Common myeloid progenitor, CD34-positive (primary cell): ENCODE data around the gene USO1.
A peak's percentile ranks its signal among the peaks of the same experiment; 100 is the strongest.

Source experiments
- CTCF ChIA-PET: fragments of 350-600 bp; sonication (Branson Sonifier 250); formaldehyde crosslinking; loops from one replicate; lab custom pipeline; 2021; ENCODE audit warnings: antibody characterized with exemption; lab: Charles Lee
- POLR2A ChIA-PET: fragments of 350-600 bp; sonication (Branson Sonifier 250); formaldehyde crosslinking; loops from one replicate; lab custom pipeline; 2021; ENCODE audit warnings: antibody characterized with exemption; lab: Charles Lee
- DNase-seq, 3 donors: peaks; one replicate each; pipeline versions ENCODE4 v3.0.0 to v3.0.0-alpha.2; 2013
- H3K27ac ChIP-seq, 2 experiments: 1 replicate in 1 of 2; 2 replicates in 1 of 2; pipeline ENCODE4 v1.7.0; 2013; ENCODE audit warnings: inconsistent platforms in 2 of 2, low read length in 2 of 2, mild to moderate bottlenecking in 2 of 2, low read depth in 1 of 2, moderate library complexity in 1 of 2; ENCODE audit not compliant: severe bottlenecking in 2 of 2, insufficient read depth in 1 of 2, poor library complexity in 1 of 2
- H3K27me3 ChIP-seq, 5 experiments: replicated peaks in 2 of 5; 1 replicate in 3 of 5; 2 replicates in 2 of 5; pipeline versions ENCODE4 v1.6.1 to v1.7.0; 2013; ENCODE audit warnings: low read length in 4 of 5, mild to moderate bottlenecking in 2 of 5, moderate library complexity in 2 of 5, inconsistent platforms in 1 of 5; ENCODE audit not compliant: insufficient read depth in 5 of 5, control insufficient read depth in 4 of 5
- H3K36me3 ChIP-seq, 4 experiments: 1 replicate in 2 of 4; 2 replicates in 2 of 4; pipeline versions ENCODE4 v1.6.1 to v1.7.0; 2013; ENCODE audit warnings: low read length in 3 of 4, control low read depth in 1 of 4, mild to moderate bottlenecking in 1 of 4; ENCODE audit not compliant: control insufficient read depth in 4 of 4, insufficient read depth in 4 of 4
- H3K4me1 ChIP-seq, 4 experiments: 1 replicate in 3 of 4; 2 replicates in 1 of 4; pipeline versions ENCODE4 v1.6.1 to v1.7.1; 2013; ENCODE audit warnings: low read length in 3 of 4, mild to moderate bottlenecking in 3 of 4, control low read depth in 1 of 4, inconsistent platforms in 1 of 4, moderate library complexity in 1 of 4; ENCODE audit not compliant: control insufficient read depth in 4 of 4, insufficient read depth in 4 of 4; ENCODE audit errors: control extremely low read depth in 1 of 4
- H3K4me3 ChIP-seq, 7 experiments: 1 replicate in 4 of 7; 2 replicates in 3 of 7; pipeline versions ENCODE4 v1.5.1 to v1.7.0; 2013; ENCODE audit warnings: mild to moderate bottlenecking in 7 of 7, low read length in 6 of 7, moderate library complexity in 6 of 7, inconsistent platforms in 2 of 7, low read depth in 2 of 7, control low read depth in 1 of 7; ENCODE audit not compliant: insufficient read depth in 4 of 7, control insufficient read depth in 1 of 7; ENCODE audit errors: extremely low read depth in 1 of 7
- H3K9me3 ChIP-seq, 5 experiments: 1 replicate in 4 of 5; 2 replicates in 1 of 5; pipeline versions ENCODE4 v1.6.1 to v1.7.1; 2013; ENCODE audit warnings: low read length in 4 of 5, mild to moderate bottlenecking in 2 of 5, inconsistent platforms in 1 of 5, low read depth in 1 of 5, moderate library complexity in 1 of 5; ENCODE audit not compliant: control insufficient read depth in 4 of 5, insufficient read depth in 2 of 5; ENCODE audit errors: control extremely low read depth in 1 of 5
- WGBS: methylation state at CpG from one replicate; pipeline ENCODE4 v1.1.5; 2013; ENCODE audit not compliant: insufficient coverage; 5-methylcytosine and 5-hydroxymethylcytosine counted together

The USO1 gene

DNA sequence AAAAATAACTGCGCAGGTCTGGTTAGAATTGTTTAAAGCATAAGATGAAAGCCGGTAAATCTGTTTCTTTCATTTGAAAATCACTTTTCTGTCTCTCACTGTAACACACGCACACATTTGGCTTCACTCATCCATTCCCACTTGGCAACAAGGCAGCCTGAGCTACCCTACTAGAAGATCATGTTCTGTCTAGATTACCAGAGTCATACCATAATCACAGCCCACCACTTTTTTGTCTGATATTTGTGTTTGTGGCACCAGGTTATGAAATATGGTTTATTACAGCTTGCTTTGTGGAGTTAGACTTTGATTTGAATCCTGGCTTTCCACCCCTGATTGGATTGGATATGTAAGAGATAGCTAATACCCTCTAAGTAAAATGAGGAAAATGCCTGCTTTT lies 2.2 kb downstream of the USO1 start:
- H3K4me3 ChIP-seq = peak overlapping the region in 3 of 7 experiments; percentile 3 to 18 (median 12)
- DNase-seq = no peak
- no peaks in the 10 kb centered on the region for H3K36me3 ChIP-seq
- POLR2A ChIA-PET = no interaction called here
- CTCF ChIA-PET = interaction anchor here (1.0 to 10.1 kb wide), 7 partner anchors 10 to 122 kb away, joined by 3 to 51 read pairs (median 6); no protein-coding TSS in a partner anchor
- no peaks in the 10 kb centered on the region for H3K27me3 ChIP-seq
- no peaks in the 10 kb centered on the region for H3K9me3 ChIP-seq
- peaks cover 10 to 39% (median 33%) of the 10 kb centered on the region in 4 experiments for H3K4me1 ChIP-seq
- WGBS = 100% methylated on average over 2 of the region's 3 CpGs
- H3K27ac ChIP-seq = no peak overlapping the region

DNA sequence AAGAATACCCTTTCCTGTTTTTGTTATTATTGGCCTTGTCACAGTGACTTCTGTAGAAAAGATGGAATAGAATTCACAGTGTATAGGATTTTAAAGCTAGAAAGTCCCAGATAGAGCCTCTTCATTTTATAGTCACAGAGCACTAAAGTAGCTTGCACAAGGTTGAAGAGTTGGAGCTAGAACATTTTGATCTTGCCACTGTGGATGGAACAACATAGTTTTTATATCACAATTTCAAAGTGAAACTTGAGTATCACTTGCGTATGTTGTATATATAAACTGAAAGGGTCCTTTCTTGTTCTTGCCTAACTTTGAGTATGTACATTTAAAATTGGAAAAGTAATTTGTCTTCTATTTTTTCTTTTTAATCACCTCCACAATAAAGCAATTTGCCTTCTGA lies 2.7 kb downstream of the USO1 start:
- ChIA-PET CTCF (interaction anchor here (1.0 to 10.1 kb wide), 7 partner anchors 9 to 121 kb away, joined by 3 to 51 read pairs (median 6); no protein-coding TSS in a partner anchor), POLR2A (no interaction called here)
- Histone ChIP-seq H3K4me3 (peak overlapping the region in 1 of 7 experiments; percentile 18), H3K4me1 (peaks cover 10 to 39% (median 31%) of the 10 kb centered on the region in 4 experiments), H3K9me3 (no peaks in the 10 kb centered on the region), H3K27ac (no peak overlapping the region), H3K27me3 (no peaks in the 10 kb centered on the region), H3K36me3 (no peaks in the 10 kb centered on the region)
- WGBS = no CpG with 5 or more reads among the region's 1 CpG
- no peak for DNase-seq

DNA sequence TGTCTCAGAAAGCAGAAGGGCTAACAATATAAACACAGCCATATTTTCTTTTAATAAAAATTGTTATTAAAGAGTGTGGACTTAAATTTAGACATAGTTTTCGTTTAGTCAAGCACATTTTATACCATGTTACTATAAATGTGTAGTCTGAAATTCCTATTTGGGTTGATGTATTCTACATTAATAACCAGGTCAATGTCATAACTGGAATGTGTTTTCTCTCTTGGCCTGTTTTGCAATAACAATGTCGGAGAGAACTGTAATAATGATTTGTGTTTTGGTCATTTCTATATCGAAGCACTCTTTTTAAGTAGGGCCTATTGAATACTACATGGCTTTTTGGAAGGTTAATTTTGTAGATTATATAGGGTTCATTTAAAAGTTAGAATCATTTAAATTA lies 5.5 kb downstream of the USO1 start:
- Histone ChIP-seq H3K9me3 (peaks cover 0 to 5% (median 0%) of the 10 kb centered on the region in 5 experiments), H3K27me3 (no peaks in the 10 kb centered on the region), H3K4me3 (no peak overlapping the region), H3K4me1 (peaks cover 0 to 19% (median 14%) of the 10 kb centered on the region in 4 experiments), H3K36me3 (peaks cover 0 to 2% (median 0%) of the 10 kb centered on the region in 4 experiments), H3K27ac (no peak overlapping the region)
- POLR2A ChIA-PET = no interaction called here
- CTCF ChIA-PET = interaction anchor here (0.6 to 10.1 kb wide), 2 partner anchors 16 to 74 kb away, joined by 4 to 51 read pairs; no protein-coding TSS in a partner anchor
- no peak for DNase-seq
- WGBS = no CpG with 5 or more reads among the region's 3 CpGs

- ChIA-PET POLR2A (interaction anchor here (0.6 kb wide), 1 partner anchor 13 kb away, joined by 3 read pairs; no protein-coding TSS in a partner anchor), CTCF (interaction anchor here (2.4 kb wide), 1 partner anchor 15 kb away, joined by 5 read pairs; no protein-coding TSS in a partner anchor)
- no peaks in the 10 kb centered on the region for H3K4me1 ChIP-seq
- H3K9me3 ChIP-seq = peaks cover 0 to 5% (median 0%) of the 10 kb centered on the region in 5 experiments
- DNase-seq = peak in 1 of 3 donors; percentile 24
- H3K36me3 ChIP-seq = peaks cover 0 to 3% (median 1%) of the 10 kb centered on the region in 4 experiments
- no peak overlapping the region for H3K27ac ChIP-seq
- H3K4me3 ChIP-seq = no peak overlapping the region
- no peaks in the 10 kb centered on the region for H3K27me3 ChIP-seq
Observed at GRCh38 chr4:75733369-75733768, 9.0 kb downstream of the USO1 start.

- DNase-seq = no peak
- Histone ChIP-seq H3K27me3 (no peaks in the 10 kb centered on the region), H3K27ac (no peak overlapping the region), H3K9me3 (peaks cover 0 to 5% (median 0%) of the 10 kb centered on the region in 5 experiments), H3K4me1 (no peaks in the 10 kb centered on the region), H3K36me3 (peaks cover 0 to 5% (median 1%) of the 10 kb centered on the region in 4 experiments), H3K4me3 (no peak overlapping the region)
- POLR2A ChIA-PET = no interaction called here
- no CpG with 5 or more reads among the region's 2 CpGs for WGBS
- CTCF ChIA-PET = interaction anchor here (1.2 to 2.4 kb wide), 3 partner anchors 8 to 13 kb away, joined by 3 to 6 read pairs (median 5); no protein-coding TSS in a partner anchor
Observed at GRCh38 chr4:75735525-75735924, 11.1 kb downstream of the USO1 start.

DNA sequence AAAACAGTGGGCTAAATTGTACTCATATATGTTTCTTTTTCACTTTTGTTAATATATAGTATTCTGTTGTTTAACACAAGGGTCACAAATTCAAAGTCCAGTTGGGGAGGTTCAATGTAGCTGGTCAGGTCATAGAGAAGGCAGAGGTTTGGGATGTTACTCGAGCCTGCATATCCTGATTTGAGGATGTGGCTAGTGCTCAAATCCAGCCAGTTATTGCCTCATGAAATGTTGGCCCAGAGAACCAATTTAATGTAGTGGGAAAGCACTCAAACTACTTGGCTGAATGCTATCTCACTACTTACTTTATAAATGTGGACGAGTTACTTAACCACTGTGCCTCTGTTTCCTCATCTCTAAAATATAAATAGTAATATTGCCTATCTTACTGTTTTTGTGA lies 12.5 kb downstream of the USO1 start:
- Histone ChIP-seq H3K36me3 (peaks cover 0 to 5% (median 1%) of the 10 kb centered on the region in 4 experiments), H3K4me1 (no peaks in the 10 kb centered on the region), H3K27me3 (no peaks in the 10 kb centered on the region), H3K27ac (no peak overlapping the region), H3K4me3 (no peak overlapping the region), H3K9me3 (peaks cover 0 to 5% (median 0%) of the 10 kb centered on the region in 5 experiments)
- POLR2A ChIA-PET = no interaction called here
- WGBS = 100% methylated on average over 1 of the region's 2 CpGs
- DNase-seq = no peak
- CTCF ChIA-PET = interaction anchor here (1.3 to 1.5 kb wide), 5 partner anchors 10 to 111 kb away, joined by 3 to 6 read pairs (median 4); no protein-coding TSS in a partner anchor

GRCh38 chr4:75737398-75737797 lies 13.0 kb downstream of the USO1 start:
- Histone ChIP-seq H3K27me3 (no peaks in the 10 kb centered on the region), H3K9me3 (peaks cover 0 to 5% (median 0%) of the 10 kb centered on the region in 5 experiments), H3K36me3 (peaks cover 0 to 5% (median 1%) of the 10 kb centered on the region in 4 experiments), H3K27ac (no peak overlapping the region), H3K4me3 (no peak overlapping the region), H3K4me1 (no peaks in the 10 kb centered on the region)
- ChIA-PET POLR2A (no interaction called here), CTCF (interaction anchor here (1.3 to 1.5 kb wide), 4 partner anchors 9 to 110 kb away, joined by 3 to 4 read pairs (median 4); no protein-coding TSS in a partner anchor)
- 100% methylated on average over 2 of the region's 2 CpGs for WGBS
- DNase-seq = no peak
